Fibroblast of the conjunctiva (primary cell): Measurements from ENCODE around the gene ZCCHC9.
"Not testable (repeated sequence)": the region's sequence is repeated elsewhere in the genome, so short reads cannot be mapped to it uniquely, and the experiment has no call there.

Experiments
- DNase-seq: peaks from one replicate; pipeline ENCODE4 v3.0.0-alpha.2; 2010; ENCODE audit warnings: low read depth

ZCCHC9 gene, protein sequence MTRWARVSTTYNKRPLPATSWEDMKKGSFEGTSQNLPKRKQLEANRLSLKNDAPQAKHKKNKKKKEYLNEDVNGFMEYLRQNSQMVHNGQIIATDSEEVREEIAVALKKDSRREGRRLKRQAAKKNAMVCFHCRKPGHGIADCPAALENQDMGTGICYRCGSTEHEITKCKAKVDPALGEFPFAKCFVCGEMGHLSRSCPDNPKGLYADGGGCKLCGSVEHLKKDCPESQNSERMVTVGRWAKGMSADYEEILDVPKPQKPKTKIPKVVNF

DNA sequence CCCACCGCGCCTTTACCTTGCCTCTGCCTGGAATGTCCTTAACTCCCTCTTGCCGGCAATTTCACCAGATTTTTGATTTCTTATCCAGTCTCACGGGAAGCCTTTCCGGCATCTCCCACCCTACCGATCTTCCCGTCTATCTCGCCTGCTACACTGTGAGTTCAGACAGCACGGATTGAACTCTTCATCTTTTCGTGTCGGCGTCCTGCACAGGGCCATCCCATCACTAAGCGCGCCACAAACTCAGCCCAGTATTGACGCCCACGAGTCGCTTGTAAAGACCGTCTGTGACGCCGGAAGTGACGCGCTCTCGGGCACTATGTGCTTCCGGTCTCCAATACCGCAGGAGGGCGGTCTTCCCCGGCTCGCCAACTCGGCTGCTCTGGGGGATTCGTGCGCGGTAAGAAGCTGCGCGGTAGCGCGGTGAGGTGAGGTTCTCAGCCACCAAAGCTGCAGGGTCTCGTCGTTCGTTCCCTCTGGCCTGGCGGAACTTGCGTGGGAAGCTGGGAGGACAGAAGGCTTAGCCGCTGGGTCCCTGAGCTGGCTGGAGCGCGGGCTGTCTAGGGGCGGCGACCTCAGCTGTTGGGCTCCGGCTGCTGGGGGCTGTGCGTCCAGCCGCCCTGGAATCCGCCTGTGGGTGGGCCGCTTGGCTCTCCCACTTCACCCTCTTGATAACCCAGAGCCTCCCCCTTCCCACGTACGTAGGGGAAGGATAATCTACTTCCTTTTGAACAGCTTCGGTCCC lies at the start of gene ZCCHC9:
Gene ZCCHC9, plus strand, starts transcription at position 317 of the 745 bp plus-strand sequence. CDS start 3,171 bp downstream, outside the sequence.
- peak; percentile 90 for DNase-seq

DNA sequence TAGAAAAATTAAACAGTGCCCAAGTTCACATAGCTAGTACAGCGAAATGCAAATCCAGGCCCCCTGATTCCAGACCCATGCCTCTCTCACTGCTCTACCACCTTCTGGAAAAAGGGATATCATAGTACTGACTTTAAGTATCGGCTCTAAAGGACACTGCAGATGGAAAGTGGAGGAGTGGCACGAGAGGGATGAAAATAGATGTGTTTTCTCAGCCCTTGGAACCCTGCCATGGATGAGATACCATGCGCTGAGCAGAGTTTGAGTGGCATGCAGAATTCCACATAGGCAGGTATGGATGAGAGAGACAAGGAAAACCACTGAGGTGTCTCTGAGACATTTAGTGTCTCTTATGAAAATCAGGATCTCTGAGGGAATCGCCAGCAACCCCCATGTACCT lies 49.5 kb upstream of the ZCCHC9 start:
- no peak for DNase-seq

DNA sequence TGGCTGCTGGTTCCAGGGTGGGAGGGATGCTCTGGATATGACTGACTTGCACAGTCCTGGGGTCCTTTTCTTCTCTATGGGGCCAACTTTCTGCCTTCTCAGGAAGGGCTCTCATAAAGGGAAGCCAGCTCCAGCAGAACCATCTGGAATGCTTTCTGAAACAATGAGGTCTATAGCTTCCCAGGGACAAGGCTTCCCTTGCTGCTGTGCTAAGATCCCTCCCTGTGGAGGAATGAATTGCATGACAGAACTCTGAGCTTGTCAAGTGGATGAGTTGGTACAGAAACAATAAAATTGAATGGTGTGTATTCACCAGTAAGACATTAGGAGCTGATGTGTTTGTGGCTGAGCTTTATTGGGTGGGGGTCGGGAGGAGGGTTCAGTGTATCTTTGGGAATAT lies 48.5 kb upstream of the ZCCHC9 start:
- DNase-seq = no peak

DNA sequence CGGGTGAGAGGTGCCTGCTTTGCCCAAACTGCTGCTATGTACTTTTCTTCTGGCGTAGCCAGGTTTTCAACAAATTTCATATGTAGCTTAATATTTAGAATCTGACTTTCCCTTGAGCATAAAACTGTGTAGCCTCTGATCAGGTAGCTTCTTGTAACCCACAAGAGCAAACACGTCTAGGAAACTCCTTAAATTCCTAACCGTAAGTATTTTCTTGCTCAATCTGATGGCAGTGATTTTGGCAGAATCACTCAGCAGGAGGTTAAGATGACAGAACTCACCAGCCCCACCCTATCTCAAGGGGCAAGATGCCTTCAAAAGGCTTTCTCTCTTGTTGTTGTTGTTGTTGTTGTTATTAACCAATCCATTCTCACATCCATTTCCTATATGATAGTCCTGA lies 47.5 kb upstream of the ZCCHC9 start:
- DNase-seq = no peak

DNA sequence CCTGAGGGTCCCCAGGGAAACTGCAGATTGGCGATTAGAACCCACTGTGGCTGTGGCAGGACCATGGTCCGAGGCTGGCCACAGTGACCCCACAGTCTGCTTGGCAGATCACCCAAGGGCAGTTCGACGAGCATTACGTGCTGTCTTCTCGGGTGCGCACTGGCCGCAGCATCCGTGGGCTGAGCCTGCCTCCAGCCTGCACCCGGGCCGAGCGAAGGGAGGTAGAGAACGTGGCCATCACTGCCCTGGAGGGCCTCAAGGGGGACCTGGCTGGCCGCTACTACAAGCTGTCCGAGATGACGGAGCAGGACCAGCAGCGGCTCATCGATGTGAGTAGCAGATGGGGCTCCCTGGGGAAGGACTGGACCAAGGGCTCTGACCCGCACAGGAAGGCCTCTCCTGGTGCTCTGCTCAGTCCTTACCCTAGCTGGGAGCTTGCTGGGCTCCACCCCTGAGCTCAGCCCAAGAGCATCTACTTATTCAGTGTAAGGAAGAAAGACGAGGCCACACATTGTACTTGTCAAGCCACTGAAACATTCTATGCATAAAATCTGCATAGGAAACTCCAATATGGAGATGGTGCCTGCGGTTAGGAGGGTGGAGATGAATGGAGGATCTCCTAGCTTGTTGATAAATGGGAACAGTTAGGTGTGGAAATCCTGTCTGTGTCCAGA lies 46.4 kb upstream of the ZCCHC9 start:
- DNase-seq = no peak

DNA sequence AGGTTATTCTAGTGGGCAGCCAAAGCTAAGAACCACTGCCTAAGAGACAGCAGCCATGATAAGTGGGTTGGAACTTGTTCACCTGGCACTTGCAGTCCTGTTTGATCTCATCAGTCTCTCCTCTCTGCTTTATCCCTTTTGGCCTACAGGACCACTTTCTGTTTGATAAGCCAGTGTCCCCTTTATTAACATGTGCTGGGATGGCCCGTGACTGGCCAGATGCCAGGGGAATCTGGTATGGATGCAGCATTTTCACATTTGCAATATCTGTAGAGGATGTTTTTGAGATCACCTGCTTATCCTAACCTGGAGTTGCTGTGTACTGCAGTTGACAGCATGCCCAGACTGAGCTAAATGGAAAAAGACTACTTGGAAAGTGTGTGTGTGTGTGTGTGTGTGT lies 44.6 kb upstream of the ZCCHC9 start:
- no peak for DNase-seq

DNA sequence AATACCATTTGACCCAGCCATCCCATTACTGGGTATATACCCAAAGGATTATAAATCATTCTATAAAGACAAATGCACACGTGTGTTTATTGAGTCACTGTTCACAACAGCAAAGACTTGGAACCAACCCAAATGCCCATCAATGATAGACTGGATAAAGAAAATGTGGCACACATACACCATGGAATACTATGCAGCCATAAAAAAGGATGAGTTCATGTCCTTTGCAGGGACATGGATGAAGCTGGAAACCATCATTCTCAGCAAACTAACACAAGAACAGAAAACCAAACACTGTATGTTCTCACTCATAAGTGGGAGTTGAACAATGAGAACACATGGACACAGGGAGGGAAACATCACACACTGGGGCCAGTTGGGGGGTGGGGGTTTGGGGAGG lies 38.6 kb upstream of the ZCCHC9 start:
- DNase-seq = not testable (repeated sequence)

DNA sequence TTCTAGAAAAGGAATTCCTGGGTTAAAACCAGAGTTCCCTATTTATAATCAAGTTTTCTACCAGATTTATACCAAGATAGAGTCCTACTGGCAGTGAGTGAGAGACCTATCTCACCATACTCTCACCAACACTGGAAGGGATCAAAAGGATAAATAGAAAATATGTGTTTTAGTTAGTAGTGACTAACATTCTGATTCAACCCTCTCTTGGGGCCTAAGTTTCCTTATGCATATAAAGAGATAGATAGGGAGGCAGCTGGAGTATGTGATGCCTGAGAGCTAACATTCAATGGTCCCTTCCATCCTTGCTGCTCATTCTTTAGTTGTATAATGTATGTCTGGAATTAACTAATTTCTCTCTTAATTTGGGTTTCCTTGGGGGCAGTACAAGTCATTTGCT lies 36.3 kb upstream of the ZCCHC9 start:
- DNase-seq = no peak

DNA sequence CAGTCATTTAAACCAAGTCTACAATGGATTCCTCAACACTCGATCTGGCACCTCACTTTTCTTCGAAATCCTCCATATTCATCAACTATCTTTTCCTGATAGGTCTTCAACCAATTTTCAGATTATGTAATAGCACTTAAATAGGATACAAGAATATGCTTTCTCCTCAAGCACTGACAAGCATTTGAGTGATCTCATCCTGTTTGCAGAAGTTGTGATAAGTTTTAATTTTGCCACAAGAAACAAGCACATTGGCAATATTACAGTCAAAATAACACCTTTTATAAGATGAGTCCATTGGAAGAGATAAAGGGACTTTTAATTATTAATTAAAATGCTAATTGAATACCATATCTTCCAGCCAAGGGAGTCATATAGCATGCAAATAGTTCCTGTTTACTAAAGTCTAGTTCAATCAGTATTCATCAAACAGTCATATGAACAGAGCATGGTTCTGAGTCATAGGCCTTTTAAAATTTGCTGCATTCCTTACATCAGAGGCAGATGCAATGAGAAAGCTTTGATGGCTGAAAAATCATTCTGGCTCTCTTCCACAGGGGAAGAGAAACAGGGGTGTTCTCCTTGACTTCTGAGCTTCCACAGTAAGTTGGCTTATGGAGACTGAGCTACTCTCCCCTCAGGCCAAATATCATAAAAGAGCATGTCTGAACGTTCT lies 32.7 kb upstream of the ZCCHC9 start:
- peak; percentile 66 for DNase-seq

DNA sequence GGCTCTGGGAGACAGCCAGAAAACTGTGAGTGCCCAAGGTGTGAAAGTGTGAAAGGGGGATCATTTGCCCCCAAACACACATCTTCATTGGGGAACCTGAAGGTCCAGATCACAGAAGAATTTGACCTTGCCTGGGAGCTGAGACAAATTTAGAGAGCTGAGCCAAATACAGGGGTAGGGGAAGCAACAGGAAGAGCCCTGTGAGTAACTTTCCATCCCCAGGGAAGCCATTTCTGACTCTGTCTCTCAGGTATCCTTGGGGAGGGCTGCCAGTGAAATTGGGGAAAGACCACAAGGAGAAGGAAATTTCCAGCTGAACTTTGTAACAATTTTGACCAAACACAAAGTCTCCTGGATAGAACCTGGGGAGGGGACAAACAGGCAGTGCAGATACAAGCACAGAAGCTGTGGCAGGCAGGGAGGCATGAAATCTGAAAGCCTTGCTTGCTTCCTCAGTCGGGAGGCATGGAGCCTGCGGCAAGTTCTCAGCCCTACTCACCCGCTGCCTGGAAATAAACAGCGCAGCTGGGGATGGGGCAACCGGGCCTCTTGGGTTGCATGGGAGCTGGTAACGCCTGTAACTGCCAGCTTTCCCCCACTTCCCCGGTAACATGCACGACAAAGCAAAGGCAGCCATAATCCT lies 31.5 kb upstream of the ZCCHC9 start:
- no peak for DNase-seq

DNA sequence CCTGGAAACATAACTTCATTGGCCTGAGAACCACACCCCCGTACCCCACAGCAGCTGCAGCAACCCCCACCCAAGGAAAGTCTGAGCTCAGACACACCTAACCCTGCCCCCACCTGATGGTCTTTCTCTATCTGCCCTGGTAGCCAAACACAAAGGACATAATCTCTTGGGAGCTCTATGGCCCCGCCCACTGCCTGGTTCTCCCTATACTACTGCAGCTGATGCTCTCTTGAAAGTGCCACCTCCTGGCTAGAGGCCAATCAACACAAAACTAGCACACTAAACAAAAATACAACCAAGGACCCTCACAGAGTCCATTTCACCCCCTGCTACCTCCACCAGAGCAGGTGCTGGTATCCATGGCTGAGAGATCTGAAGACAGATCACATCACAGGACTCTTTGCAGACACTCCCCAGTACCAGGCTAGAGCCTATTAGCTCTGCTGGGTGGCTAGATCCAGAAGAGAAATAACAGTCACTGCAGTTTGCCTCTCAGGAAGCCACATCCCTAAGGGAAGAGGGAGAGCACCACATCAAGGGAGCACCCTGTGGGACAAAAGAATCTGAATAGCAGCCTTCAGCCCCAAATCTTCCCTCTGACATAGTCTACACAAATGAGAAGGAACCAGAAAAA lies 30.9 kb upstream of the ZCCHC9 start:
- not testable (repeated sequence) for DNase-seq

DNA sequence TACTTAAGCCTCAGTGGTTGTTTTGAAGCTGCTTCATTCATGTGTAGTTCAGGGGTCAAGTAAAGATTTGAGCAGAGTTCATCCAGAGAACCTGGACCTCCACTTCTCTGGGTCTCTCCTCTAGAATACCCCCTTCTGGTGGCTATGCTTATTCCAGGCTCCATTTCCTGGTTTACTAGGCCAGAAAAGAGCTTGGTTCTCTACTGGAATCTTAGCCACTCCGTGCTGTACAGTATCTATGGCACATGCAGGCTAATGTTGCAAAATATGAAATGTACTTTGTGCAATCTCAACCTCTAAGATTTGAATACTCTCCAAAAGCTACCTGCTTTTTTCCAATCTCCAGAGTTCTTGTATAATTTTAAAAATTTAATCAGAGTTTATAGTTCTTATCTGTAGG lies 17.4 kb upstream of the ZCCHC9 start:
- no peak for DNase-seq

DNA sequence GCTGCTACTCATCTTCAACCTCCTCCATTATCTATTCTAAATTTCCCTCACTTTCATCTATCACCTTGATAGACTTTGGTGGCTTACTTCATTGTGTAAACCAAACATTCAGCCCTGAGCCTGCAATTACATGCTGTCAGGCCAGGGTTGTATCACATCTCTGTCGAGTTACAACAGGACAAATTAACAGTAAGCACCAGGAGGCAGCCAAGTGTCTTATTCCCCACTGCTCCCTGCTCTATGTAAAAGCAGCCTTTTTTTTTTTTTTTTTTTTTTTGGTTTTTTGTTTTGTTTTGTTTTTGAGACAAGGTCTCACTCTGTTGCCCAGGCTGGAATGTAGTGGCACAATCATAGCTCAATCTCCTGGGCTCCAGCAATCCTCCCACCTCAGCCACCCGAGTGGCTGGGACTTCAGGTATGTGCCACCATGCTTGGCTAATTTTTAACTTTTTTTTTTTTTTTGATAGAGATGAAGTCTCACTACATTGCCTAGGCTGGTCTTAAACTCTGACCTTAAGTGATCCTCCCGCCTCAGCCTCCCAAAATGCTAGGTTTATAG lies 15.2 kb upstream of the ZCCHC9 start:
- no peak for DNase-seq

DNA sequence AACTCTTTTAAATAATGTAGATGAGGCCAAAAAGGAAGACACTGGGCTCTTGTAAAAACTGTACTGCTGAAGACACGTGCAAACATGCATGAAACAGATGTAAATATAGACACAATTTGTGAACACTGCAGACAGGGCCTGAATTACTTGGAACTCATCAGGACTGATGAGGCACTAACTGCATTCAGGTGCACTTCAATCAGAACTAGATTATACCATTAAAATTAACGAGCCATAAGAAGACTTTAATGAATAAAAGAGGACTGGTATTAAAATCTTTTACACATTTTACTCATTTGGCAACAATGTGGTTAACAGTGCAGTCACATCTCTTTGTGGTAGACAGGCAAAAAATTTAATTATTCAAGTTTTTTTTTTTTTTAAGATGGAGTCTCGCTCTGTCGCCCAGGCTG lies 13.4 kb upstream of the ZCCHC9 start:
- DNase-seq = no peak

DNA sequence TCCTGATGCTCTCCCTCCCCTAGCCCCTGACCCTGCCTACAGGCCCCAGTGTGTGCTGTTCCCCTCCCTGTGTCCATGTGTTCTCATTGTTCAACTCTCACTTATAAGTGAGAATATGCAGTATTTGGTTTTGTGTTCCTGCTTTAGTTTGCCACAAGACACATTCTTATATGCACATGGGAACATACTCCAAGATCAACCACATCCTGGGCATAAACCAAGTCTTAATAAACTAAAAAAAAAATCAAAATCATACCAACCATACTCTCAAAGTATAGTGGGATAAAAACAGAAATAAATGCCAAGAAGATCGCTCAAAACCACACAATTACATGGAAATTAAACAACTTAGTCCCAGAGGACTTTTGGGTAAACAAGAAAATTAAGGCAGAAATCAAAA lies 11.2 kb upstream of the ZCCHC9 start:
- DNase-seq = no peak

DNA sequence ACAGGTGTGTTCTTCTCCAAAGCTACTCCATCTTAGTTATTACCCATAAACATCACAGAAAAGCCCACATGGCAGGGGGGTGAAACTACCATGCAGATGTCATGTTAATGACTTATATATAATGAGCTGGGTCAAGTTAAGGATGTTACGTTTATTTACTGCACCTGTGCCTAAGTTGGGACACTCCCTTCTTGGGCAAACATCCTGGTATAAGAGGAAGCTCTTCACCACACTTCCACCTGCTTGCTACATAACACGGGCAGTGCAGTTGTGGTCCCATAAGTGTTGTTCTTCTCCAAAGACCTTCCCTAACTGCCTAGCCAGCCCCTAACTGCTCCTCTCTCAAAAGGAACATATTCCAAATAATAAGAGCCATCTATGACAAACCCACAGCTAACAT lies 9.3 kb upstream of the ZCCHC9 start:
- DNase-seq = no peak

DNA sequence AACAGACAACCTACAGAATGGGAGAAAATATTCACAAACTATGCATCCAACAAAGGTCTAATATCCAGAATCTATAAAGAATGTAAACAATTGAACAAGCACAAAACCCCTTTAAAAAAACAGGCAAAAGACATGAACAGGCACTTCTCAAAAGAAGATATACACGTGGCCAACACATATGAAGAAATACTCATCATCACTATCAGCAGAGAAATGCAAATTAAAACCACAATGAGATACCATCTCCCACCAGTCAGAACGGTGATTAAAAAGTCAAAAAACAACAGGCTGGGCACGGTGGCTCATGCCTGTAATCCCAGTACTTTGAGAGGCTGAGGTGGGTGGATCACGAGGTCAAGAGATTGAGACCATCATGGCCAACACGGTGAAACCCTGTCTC lies 7.4 kb upstream of the ZCCHC9 start:
- DNase-seq = not testable (repeated sequence)

DNA sequence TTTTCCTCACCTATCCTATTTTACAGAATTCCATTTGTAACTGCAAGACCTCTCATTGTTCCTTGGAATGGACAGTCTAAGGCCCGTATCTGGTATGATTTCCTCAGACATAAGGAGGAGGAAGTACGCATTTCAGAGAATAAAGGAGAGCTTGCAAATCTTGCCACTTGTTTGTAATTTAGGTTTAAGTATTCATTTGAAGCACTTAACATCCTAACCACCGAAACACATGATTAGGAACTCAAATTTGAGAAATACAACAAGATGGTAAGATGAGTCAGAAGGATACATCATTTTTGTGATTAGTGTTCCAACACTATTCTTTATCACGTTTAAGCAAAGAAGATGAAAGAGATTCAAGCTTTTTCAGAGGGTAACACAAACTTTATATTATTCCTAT lies 3.9 kb upstream of the ZCCHC9 start:
- no peak for DNase-seq

DNA sequence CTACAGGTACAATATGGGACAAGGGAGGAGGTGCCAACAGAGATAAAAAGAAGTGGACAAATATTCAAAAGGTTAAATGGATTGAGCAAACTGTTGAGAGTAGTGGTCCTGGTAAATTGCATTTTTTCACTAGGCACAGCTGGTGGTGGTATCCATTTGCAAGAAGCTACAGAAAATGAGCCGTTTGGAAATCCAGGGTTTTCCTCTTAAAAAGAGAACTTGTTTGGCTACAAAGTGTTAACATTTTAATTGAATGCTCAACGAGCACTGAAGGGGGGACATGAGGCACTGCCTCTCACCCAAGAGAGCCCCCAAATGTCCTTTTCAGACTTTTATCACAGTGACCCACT lies 491 bp upstream of the ZCCHC9 start:
- DNase-seq = no peak

DNA sequence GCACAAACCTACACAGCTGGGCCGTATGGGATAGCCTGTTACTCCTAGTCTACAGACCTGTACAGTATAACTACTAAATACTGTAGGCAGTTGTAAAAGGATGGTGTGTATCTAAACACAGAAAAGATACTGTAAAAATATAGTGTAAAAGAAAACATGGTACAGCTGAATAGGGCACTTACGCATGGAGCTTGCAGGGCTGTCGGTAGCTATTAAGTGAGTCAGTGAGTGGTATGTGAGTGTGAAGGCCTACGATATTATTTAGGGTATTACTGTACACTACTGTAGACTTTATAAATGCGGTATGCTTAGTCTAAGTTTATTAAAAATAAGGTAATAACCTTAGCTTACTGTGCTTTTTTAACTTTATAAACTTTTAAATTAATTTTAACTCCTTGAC lies 1.2 kb downstream of the ZCCHC9 start:
- DNase-seq = no peak

DNA sequence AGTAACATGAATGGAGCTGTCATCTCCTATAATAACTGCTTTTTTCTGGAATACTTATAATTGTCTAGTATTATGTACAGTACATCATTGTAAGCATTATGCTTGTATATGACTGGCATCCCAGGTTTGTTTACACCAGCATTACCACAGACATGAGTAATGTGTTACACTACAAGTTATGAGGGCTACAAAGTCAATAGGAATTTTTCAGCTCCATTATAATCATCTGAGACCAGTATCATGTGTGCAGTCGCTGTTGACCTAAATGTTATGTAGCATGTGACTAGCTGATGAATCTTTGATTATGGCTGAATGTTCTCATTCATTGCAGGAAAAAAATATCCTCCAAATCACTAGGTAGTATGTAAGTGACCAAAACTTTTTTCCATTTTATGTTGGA lies 2.2 kb downstream of the ZCCHC9 start:
- DNase-seq = no peak
